HG03196 (cell line): Measurements from ENCODE around the gene SNAP47.

Source experiments
- ATAC-seq: cut with Tn5 transposase; IDR thresholded peaks from one replicate; pipeline ENCODE4 v1.9.1; 2021; ENCODE audit not compliant: unreplicated experiment

The SNAP47 gene

DNA sequence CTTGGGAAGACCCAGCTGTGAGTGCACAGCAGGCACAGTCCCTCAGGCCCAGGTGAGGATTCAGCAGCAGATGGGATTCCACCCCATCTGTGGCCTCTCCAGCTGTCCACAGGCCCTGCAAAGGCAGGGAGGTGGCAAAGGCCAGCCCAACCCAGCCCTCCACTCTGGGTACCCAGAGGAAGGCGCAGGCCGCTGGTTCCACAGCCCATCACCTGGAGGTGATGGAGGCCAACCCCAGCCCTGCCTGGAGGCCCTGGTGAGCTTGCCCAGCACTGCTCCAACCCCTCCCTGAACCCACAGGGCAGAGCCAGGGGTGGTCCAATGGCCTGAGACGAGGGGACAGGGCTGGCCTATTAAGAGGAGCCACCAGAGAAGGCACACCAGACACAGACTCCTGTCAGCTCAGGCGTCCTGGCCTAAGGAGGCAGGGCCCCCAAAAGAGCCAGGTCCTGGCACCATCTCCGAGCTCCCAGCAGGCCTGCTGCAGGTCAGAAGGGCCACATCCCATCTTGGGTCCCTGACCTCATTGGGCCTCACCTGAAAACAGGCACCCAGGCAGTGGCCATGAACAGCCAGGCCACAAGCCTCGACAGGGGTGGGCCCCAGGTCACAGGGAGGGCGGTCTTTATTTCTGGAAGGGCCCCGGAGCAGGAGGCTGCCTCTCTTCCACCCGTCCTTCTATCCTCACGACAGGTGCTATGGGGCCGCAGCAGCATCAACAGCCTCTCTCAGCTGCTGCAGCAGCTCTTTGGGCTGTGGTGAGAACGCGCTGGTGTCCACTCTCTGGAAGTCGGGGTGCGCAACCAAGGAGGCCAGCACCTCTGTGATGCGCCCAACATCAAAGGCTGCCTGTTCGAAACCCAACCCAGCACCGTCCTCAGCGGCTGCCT lies 3.3 kb upstream of the SNAP47 start:
- ATAC-seq, result no peak

DNA sequence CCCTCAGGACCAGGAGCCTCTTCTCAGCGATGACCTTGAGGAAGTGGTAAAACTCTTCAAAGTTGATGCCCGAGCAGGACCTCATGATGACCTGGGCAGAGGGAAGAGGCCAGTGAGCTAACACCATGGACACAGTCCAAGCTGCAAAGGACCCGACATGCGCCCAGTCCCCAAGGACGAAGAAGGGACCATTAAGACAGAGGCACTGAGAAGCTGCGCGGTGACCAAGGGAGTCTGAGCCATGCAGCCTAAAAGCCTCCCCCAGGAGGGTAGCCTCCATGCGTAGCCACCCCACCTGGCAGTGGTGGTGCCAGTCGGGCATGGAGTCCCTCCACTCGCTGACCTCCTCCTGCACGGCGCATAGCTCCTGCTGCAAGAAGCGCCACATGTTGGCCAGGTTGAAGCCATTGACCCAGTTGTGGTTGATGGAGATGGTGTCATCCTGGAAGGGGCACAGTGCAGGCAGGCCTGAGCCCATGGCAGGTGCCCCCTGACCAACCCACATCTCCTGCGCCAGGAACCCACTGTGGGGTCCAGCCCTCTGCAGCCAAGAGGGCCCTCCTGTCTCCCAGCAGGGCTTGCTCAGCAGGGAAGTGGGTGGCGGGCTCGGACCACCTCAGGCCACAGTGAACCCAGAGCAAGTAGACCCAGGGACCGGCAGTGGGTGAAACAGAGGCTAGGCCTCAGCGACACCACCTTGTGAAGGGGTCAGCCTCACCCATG lies 2.5 kb upstream of the SNAP47 start:
- ATAC-seq, result no peak

GRCh38 chr1:227733309-227733705 lies 1.9 kb upstream of the SNAP47 start:
- ATAC-seq, result no peak

DNA sequence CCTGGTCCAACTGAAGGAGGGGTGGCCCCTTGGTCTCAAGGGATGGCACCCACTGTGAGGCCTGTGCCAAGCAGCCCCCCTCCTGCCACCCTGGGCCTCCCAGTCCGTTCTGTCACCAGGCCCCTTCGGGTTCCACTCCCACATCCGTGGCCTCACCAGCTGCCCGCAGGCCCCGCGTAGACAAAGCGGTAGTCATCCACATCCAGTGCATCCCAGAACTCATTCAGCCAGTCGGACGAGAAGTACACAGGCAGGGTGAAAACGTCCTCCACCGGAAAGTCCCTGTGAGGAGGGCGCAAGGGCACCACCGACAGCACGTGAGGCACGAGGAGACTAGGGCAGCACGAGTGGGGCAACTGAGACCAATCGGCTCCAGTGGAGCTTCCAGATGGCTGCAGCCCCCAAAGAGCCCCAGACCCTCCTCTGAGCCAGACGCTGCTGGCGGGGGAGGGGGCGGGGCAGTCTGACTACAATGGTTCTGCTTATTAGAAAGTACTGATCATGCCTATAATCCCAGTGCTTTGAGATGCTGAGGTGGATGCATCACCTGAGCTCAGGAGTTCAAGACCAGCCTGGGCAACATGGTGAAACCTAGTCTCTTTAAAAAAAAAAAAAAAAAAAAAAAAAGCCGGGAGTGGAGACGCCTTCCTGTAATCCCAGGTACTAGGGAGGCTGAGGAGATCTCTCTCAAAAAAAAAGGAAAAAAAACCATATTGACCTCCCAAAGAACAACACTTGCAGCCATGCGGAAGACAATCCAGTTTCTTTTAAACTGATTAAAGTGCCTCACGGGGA lies 1.3 kb upstream of the SNAP47 start:
- ATAC-seq, result no peak

DNA sequence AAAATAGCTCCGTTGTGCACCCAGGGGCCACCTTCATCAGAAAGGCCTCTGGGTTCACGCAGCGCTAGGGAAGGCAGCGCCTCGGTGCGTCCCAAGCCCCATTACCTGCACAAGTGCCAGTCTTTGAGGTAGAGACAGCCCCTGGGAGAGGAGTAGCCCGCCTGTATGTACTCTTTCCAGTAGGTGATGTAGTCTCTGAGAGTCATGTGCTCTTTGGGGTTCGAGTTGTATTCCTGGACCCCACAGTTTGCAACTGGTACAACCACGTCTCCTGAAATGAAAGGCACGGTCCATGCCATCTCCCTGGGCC lies 734 bp upstream of the SNAP47 start:
- ATAC-seq, result peak; percentile 3

- peak; percentile 20 for ATAC-seq
Measured at GRCh38 chr1:227735539-227736285, 477 bp downstream of the SNAP47 start.

- ATAC-seq, result no peak
Measured at GRCh38 chr1:227736814-227737432, 1.7 kb downstream of the SNAP47 start.

DNA sequence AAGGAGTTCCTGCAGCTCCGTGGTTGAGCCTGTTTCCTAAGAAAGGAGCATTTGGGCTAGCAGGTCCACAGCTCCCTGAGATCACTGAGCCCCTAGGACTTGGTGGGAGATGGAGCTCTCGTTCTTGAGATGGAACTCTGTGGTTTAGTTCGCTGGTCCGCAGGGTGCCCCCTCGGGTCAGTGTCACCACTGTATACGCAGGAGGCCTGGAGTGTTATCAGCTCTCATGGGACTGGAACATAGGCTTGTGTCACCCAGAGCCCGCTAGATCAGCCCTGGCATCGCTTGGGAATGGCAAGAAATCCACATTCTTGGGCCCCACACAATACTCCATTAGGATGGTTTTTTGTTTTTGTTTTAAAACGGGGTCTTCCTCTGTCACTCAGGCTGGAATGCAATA lies 3.6 kb downstream of the SNAP47 start:
- no peak for ATAC-seq

- no peak for ATAC-seq
Measured at GRCh38 chr1:227739636-227740035, 4.4 kb downstream of the SNAP47 start.

DNA sequence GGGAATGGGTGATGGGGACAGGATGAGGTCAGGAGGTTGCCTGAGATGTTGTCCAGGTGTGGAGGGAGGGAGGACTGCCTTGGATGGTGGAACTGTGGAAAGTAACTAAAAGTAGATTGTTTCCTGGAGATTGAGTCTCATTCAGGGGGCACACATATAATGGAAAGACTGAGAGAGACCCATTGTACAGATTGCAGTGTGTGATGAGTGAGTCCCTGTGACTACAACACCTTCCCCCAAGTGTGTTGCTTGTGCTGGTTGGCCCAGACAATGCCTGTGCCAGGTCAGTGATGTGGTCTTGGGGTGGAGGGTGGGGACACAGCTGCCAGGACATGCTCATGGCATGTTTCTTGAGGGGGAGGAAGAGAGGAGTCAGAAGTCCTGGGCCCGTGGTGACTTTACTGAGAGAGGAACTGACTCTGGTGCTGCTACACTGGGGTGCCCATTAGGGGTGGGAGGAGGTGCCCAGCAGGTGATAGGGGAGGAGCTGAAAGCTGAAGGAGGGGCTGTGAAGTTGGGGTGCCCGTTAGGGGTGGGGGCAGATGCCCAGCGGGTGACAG lies 5.2 kb downstream of the SNAP47 start:
- no peak for ATAC-seq

- no peak for ATAC-seq
Measured at GRCh38 chr1:227741166-227741870, 6.1 kb downstream of the SNAP47 start.

GRCh38 chr1:227742738-227743715 lies 7.8 kb downstream of the SNAP47 start:
- ATAC-seq, result no peak

DNA sequence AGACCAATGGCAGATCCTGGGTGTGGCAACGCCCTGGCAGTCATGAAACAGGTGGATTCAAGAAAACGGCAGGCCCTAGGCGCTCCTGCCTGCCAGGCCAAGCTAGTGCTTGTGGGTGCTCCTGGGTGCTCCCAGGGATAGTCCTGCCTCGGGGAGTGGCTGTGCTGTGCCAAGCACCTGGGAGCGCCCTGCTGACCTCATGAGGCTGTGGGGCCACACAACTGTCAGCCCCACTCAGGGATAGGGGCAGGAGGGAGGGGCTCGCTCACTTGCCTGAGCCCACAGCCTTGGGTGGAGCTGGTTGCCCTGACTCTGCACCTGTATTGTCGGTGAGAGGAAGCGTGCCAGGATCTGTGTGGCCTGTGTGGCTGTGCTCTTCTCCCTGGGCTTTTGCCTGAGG lies 9.4 kb downstream of the SNAP47 start:
- ATAC-seq, result no peak

GRCh38 chr1:227745568-227746265 lies 10.5 kb downstream of the SNAP47 start:
- ATAC-seq, result no peak

GRCh38 chr1:227746676-227747075 lies 11.4 kb downstream of the SNAP47 start:
- ATAC-seq, result no peak

DNA sequence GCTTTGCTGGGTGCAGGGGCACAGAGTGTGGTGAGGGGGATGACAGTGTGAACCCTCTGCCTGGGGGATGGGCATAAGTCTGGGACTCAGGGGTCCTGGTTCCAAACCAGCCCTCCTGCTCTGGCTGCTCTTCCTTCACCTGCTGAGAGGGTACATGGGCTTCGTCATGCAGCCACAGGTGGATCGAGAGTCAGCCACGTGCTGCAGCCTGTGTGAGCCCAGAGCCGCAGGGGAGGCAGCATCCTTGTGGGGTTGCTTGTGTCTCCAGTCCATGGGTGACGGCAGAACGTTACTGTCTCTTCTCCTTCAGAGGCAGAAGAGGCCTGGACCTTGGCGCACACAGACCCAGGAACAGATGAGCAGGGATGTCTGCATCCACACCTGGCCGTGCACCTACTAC lies 12.1 kb downstream of the SNAP47 start:
- ATAC-seq, result no peak

- ATAC-seq, result no peak
Measured at GRCh38 chr1:227747948-227748495, 12.8 kb downstream of the SNAP47 start.
